GM21723 (cell line): ENCODE measurements around the gene DPEP3.
"Not testable (repeated sequence)": the region's sequence is repeated elsewhere in the genome, so short reads cannot be mapped to it uniquely, and the experiment has no call there.

Experiments
- ATAC-seq: cut with Tn5 transposase; IDR thresholded peaks from one replicate; pipeline ENCODE4 v1.9.1; 2021; ENCODE audit warnings: mild to moderate bottlenecking, moderate library complexity; ENCODE audit not compliant: unreplicated experiment

Gene DPEP3

DNA sequence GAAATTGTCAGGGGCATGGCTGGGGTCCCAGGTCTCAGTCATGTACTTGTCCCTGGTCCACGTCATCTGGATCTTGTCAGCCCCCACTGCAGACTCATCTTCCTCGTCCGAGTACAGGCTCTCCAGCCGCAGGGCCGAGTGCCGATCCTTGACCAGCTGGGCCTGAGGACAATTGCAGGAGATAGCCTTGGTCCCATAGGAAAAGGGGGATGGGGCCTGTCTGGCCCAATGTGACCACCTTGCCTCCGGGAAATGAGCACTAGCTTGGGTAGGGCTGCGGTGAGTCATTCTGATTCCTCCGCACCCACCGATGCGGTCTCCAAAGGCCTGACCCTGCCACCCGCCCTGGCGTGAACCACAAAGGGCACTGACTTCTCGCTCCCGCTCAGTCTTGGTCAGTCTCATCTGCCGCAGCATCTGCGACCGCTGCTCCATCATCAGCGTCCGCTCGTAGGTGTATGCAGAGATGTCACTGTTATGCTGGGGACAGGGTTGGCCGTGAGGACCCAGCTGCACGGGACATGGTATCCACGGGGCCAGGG lies 34.8 kb downstream of the DPEP3 start:
- ATAC-seq = no peak

DNA sequence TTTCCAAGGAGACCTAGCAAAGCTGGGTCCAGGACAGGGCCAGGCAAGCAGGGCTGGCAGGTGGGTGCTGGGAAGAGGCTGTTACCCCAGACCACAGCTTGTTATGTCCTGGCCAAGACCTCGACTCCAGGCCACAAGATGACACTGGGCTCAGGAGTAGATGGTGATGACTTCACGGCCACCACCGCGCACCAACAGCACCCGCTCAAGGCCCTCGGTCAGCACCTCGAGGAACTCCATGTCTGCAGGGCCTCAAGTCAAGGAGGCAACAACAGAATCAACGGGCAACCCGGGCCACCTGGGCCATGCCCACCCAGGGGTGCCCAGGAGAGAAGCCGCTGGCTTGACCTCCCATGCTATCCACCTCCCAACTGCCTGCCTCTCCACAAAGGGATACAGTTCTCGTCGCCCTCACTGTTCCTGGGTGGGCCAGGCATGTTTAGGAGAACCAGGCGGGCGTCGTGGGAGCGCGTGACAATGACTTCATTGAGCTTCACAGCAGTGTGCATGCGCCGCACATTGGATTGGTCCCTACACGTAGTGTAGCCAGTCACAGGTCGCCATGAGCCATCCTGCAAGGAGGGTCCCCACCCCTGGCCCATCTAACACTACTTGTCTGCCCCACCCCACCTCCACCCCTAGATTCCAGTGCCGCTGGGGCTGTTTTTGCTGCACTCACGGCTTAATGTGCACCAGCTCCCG lies 35.5 kb downstream of the DPEP3 start:
- ATAC-seq = no peak

DNA sequence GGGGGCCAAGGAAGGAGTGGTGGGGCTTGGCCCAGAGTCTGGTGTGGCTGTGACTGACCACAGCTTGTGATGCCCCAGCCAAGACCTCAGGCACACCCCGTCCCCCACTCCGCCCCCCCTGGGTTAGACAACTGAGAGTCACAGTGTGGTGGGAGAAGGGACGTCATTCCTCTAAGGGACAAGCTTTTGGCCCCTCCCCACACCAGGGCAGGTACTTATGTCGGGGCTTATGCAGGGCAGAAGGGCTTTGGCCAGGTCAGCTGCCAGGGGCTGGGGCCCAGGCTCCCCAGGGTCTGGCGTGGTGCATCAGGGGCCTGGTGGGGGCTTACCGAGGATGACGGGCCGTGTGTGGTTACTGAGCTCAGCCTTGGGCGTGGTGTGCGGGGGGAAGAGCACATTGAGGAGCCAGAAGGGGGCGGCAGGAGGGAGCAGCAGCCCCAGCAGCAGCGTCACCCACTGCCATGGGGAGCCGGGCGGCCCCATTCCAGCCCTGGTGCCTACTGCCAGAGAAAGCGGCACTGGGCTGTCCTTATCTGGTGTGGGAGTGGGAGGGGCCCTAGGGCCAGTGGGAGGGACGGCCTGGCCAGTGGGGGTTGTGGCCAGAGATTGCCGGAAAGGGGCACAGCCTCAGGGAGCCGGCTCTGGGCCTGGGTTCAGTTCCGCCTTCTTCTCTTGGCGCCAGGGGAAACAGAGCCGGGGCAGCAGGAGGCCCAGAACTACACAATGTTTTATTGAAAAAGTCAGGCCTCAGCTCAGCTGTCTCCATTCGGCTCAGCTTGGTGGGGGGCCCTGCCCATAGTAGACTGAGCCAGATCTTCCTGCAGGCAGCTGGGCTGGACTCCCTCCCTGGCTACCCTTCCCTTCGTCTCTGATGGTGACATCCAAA lies 36.4 kb downstream of the DPEP3 start, which contains the start of gene LCAT:
Gene LCAT, minus strand, starts transcription at position 502 of the 886 bp plus-strand sequence. Its CDS starts 19 bp downstream, at position 483.
- ATAC-seq = no peak

DNA sequence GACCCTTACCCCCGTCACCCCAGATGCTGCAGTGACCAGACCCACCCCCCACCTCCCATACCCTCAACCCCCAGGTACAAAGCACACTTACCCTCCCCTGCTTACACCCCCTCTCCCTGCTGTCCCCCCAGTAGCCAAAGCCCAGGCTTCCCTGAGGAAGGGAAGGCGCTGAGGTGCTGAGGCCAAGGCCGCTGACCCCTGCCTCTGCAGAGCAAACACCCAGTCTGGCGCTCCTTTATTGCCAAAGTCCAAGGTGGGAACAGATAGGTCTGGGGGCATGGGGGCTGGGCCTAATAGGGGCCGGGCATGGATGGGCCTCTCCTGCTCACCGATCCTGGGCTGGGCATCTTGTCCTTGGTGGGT lies 37.1 kb downstream of the DPEP3 start:
- ATAC-seq = no peak

GRCh38 chr16:67942510-67943255 lies 37.6 kb downstream of the DPEP3 start:
- no peak for ATAC-seq

DNA sequence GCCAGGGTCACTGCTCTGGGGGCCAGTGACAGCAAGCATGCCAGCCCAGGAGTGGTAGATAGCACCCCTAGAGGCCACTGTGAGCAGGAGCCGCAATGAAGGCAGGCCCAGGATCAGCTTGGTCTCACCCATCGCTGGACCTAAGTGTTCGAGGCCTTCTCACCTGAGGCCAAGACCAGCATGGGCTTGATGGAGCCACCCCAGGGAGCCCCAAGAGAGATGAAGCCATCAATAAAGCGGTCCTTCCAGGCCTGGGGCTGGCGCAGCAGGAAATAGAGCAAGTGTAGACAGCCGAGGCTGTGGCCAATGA lies 38.1 kb downstream of the DPEP3 start:
- no peak for ATAC-seq

DNA sequence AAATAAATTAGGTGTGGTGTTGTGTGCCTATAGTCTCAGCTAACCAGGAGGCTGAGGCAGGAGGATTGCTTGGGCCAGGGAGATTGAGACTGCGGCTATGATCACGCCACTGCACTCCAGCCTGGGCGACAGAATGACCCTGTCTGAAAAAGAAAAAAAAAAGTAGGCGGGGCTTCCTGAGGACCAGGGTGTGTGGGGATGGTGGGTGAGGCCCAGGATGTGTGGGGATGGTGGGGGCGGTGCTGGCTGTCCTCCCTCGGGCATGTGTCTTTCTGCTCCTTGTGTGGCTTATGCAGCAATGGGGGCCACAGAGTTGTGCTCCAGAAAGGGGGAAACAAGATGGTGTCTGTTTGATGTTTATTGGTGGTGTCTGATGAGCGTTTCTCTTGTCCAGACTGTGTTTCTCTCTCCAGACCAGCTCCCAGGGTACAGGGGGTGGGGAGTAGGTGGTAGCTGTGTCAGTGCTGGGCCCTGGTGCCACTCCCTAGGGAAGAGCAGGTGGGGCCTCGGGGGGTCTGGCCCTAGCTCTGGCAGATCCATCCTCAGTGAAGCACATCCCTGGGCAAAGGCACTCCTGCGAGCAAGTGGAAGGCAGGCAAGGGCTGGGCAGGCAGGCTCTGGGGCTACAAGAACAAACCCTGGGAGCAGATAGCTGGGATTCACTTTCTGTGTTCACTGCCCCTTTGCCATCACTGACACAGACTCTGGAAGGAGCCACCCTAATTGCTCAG lies 38.7 kb downstream of the DPEP3 start:
- ATAC-seq = no peak

DNA sequence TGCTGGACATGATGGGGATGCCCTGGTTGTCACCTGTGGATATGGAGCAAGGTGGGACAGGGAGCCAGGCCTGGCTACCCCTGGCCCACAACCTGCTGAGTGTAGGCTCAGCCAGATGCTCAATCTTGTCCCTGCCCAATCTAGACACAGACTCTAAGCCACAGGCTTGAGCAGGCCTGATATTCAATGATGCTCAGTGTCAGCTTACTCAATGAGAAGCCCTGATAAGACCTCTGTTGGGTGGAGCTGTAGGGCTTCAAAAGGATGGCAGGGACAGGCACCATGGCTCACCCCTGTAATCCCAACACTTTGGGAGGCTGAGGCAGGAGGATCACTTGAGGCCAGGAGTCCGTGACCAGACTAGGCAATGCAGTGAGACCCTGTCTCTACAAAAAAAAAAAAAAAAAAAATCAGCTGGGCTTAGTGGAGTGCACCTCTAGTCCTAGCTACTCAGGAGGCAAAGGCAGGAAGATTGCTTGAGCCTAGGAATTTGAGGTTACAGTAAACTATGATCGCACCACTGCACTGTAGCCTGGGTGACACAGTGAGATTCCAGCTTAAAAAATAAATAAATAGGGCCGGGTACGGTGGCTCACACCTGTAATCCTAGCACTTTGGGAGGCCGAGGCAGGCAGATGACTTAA lies 39.7 kb downstream of the DPEP3 start:
- ATAC-seq = no peak

- no peak for ATAC-seq
Measured at GRCh38 chr16:67939507-67940445, 40.5 kb downstream of the DPEP3 start.

GRCh38 chr16:67937713-67938112 lies 42.6 kb downstream of the DPEP3 start:
- ATAC-seq = not testable (repeated sequence)

GRCh38 chr16:67936880-67937605 lies 43.3 kb downstream of the DPEP3 start:
- peak; percentile 63 for ATAC-seq

DNA sequence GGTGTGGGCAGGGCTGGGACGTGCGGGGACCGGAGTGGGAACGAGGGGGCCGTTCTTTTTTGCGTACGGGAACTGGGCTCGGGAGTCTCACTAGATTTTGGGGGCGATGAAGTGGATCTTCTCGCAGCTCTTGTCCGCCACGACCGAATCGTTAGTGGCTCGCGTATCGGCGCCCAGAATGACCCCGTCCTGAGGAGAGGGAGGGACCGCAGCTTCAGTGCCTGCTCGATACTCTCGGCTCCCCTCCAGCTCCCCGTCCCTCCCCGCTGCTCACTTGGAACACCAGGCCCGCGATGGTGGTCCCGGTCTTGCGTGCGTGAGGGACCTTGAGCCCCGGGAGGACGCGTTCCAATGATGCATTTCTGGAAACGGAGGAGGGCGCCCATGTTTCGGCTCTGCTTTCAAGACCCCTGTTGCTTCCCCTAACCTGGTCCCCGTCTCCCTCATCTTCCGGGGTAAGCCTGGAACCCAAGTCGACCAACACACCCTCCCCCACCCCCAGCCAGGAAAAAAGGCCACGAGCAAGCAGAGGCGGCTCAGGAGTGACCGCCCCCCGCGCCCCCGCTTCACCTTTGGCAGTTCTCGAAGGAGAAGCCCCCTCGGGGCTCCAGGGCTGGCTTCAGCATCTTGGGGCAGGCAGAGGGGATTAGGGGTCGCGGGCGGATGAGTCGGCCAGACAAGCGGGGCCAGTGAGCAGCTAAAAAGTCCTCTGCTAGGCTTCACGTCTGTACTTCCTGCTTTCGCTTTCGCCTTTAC lies 44.0 kb downstream of the DPEP3 start, which contains the start of gene PSMB10:
Gene PSMB10, minus strand, starts transcription at position 727 of the 756 bp plus-strand sequence. Its CDS starts 101 bp downstream, at position 626.
- ATAC-seq = peak; percentile 7

- ATAC-seq = peak; percentile 87
Measured at GRCh38 chr16:67935402-67936123, 44.7 kb downstream of the DPEP3 start.

GRCh38 chr16:67935101-67935401 lies 45.2 kb downstream of the DPEP3 start:
- ATAC-seq = no peak

DNA sequence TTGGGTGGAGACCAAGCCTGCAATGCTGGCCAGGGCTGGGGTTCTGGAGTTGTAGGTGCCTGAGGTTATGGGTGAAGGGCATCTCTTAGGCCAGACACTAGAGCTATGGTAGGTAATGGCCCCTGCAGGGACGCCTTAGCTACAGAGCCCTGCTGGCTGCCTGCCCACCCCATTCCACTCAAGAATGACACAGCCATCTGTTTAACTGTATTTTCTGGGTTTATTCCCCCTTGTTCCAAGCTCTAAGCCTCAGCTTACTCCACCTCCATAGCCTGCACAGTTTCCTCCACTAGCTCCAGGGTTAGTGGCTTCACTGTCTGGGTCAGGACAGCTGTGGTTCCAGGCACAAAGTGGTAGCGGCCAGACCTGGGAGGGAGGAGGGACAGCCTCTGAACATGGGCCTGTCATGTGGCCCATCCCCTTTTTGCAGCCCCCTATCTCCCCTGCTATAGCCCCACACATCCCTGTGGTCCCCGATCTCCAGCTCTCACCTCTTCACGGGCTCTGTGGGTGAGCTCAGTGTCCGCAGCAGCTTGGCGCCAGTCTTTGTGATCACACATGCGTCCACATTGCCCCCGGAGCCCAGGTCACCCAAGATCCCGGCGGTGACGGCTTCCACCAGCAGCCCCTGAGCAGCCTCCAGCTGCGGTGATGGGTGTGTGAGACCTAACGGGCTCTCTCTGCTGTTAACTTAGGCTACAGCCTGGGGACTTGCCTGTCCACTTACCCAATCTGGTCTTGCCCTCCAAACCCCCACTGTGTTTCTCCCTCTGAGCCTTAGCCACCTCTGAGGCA lies 45.8 kb downstream of the DPEP3 start:
- ATAC-seq = no peak

GRCh38 chr16:67933805-67934204 lies 46.5 kb downstream of the DPEP3 start:
- no peak for ATAC-seq
